ENCODE data around the gene SH3PXD2A.
A peak's percentile ranks its signal among the peaks of the same experiment; 100 is the strongest.

Gene SH3PXD2A

DNA sequence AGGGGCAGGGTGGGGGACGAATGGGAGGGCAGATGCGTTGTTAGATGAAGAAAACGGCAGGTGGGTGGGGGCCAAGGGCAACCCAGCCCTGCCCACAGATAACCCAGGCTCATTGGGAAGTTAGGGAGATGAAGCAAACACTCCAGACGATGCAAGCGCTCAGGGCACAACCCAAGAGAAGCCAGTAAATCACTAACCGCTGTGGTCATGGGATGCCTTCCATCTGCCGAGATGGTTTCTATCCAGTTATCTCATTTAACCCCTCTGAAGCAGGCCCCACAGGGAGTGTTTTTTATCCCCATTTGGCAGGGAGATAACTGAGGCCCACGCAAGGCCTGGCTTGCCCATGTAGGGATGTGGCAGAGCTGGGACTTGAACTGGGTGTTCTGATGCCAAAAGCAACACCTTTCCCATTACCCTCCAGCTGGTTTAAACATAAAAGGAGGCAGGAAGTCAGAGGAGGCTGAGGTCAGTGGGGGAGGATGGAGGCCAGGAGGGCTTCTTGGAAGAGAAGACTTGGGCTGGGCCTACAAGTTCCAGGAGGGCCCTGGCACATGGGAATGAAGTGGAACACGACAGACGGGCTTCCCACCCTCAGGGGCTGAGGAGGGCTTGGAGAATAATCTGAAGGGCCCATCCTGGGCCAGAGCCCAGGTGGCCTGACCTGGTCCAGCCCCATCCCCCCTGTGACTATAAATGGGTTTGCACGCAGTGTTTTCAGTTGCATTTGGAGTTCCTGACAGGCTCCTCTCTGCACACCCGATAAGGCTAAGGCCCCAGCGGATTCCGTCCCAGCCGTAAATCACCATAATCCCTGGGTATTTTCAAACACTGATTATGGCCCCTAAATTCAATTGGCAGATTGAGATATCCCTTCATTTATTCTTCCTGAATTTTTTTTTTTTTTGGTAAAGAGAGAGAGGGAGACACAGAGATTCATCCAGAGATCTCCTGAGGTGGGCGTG lies 281.0 kb downstream of the SH3PXD2A start:
- no peak for DNase-seq

DNA sequence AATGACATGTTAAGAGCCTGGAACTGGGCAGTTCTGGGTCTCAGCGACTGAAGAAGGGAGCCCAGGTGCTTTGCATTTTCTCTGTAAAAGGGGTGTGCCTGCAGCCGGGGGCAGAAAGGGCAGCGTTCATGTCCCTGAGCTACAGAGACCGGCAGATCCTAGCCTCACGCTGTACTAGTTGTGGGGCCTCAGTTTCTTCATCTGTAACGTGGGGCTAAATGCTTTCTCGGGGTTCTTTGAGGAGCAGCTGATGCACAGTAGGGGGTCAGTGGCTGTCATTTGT lies 282.2 kb downstream of the SH3PXD2A start:
- no peak for DNase-seq

DNA sequence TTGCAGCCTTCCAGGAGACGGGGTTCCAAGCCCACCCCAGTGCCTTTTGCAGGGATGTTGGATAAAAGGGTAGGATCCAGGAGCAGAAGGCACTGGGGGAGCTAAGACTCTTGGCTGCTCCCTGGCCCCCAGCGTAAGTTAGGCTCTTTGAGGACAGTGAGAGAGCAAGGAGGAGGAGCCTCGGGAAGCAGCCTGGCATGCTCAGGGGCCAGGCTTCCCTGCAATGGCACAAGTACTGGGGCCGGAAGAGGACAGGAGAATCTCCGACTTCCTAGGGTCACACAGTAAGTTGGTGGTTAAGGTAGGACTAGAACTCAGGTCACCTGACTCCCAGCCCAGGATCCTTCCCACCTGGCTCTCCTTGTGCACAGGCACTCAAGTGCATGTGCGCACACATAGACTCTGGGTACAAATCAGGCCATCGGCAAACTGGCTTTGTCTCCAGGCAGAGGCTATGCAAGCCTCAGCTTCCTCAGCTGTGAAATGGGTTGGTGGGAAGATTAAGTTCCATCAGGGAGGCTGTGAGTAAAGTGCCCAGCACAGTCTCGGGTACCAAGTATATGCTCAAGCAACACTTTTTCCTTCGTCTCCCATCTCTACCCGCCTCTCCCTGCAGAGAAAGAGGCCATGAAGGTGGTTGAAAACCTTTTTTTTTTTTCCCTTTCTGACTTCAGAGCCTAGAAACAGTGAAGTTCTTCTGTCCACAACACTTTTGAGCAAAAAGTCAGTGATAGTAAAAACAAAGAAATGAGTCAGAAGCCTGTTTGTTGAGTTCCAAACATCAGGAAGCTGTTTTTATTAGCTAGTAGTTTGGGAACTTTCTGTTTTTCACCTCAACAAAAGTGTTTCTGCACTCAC lies 282.8 kb downstream of the SH3PXD2A start:
- DNase-seq: no peak

DNA sequence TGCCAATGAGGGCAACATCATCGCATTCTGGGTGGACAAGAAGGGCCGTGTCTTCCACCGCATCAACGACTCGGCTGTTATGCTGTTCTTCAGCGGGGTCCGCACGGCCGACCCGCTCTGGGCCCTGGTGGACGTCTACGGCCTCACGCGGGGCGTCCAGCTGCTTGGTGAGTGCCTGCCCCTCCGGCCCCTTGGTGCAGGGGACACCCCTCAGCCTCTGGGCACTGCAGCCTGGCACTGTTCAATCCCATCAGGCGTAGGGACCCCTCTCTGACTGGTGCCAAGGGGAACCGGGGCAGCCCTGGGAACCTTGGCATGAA lies 283.8 kb downstream of the SH3PXD2A start:
- no peak for DNase-seq

DNA sequence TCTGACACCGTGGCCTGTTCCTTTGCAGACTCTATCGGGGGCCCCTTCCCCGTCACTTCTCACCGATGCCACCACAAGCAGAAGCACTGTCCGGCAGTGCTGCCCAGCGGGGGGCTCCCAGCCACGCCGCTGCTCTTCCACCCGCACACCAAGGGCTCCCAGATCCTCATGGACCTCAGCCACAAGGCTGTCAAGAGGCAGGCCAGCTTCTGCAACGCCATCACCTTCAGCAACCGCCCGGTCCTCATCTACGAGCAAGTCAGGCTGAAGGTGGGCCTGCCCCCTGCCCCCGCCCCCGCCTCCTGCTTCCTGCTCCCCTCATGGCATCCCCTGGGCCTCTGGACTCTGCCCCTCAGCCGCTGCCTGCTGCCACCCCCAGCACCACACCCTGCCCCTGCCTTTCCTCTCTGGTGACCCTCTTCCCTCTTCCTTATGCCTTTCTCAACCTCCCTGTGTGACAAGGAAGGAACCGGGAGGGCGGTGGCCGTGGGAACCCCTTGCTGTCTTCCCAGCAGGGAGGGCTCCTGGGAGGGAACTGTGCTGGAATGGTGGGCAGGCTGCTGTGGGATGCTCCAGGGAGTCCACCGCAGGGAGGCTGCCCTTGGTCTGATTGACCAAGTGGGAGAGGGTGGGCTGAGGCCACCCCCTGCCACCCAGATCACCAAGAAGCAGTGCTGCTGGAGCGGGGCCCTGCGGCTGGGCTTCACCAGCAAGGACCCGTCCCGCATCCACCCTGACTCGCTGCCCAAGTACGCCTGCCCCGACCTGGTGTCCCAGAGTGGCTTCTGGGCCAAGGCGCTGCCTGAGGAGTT lies 284.3 kb downstream of the SH3PXD2A start:
- DNase-seq: no peak

DNA sequence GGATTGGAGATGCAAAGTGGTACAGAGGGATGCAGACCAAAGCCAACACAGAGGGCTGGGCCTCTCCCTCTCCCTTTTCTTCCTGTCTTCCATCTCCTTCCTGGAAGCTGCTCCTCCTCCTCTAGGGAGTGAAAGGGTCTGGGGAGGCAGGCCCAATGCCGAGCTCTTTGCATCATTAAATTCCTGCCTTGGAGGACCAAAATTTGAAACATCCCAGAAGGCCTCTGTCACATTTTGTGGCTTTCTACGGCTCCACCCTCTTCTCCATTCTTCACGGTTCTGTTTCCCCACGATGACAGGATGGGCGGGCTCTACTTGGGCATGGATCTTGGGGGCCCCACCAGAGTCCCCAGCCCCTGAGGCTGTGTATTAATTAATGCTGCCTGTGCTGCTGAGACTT lies 285.5 kb downstream of the SH3PXD2A start:
- no peak for DNase-seq

DNA sequence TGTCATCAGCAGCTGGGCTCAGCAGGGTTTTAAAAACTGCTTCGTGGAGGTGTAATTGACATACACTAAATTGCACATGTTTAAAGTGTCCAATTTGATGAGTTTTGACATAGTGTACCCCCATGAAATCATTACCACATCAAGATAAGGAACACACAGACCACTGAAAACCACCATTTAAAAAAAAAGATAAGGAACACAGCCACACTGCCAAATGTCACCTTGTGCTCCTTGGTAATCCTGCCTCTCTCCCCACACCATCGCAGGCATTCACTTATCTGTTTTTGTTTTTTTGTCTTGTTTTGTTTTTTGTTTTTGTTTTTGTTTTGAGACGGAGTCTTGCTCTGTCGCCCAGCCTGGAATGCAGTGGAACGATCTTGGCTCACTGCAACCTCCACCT lies 286.9 kb downstream of the SH3PXD2A start:
- no peak for DNase-seq

DNA sequence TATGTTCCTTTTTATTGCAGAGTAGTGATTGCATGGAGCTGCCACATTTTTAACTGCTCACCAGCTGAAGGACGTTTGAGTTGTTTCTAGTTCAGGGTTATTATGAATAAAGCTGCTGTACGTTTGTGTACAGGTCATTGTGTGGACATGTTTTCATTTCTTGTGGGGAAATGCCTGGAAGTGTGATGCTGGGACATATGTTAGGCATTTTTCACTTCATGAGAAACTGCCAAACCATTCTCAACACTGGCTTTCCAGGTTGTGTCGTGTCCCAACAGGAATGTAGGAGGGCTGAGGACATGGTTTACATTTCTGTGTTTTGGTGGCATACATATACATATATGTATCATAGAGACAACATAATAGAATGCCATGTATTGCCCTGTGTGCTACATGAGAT lies 288.8 kb downstream of the SH3PXD2A start:
- no peak for DNase-seq

DNA sequence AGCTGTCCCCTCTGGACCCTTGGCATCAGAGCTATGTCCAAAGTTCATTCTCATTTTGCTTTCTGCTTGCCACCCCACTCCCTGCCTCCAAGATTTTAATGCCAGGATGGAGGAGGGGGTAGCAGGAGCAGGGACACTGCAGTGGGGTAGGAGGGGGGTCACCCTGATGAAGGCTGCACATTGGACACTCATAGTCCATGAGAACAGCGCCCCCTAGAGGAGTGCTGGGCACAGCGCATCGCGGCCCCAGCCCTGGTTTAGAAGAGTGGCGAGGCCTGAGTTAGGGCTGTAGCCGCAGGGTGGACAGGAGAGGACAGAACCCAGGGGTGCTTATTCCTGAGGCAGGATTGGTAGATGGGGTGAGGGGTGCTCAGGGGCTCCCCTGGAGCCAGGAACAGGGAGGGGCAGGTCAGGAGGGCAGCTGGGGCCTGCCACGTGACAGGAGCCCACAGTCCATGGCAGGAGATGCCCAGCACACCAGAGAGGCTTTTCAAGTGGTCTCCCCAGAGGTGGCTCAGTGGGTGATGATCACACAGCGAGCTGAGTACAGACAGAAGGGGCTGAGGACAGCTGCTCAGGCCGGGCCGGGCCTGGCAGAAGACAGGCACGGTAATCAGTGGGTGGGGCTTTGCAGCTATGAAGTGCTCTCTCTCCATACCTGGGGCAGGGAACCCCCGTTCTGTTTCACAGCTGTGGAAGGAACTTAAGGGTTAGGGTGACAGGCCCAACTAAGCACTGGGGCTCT lies 290.4 kb downstream of the SH3PXD2A start:
- peak; percentile 69 to 75 for DNase-seq

DNA sequence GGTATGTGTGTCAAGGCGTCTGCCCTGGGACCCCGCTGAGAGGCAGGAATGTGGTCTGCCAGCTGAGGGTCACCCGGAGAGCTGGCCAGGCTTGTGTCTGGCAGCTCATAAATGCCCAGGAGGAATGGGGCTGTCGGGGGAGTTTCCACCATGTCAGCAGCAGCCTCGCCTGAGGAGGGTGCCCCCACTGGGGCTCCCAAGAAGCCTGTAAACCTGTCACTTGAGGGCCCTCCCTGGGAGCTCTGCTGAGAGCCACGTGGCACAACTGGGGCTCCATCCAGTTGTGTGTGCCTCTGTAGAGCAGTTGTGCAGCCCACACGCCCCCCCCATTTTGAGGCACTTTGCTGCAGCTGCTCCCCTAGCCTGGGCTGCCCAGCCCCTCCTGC lies 291.3 kb downstream of the SH3PXD2A start:
- DNase-seq: no peak

DNA sequence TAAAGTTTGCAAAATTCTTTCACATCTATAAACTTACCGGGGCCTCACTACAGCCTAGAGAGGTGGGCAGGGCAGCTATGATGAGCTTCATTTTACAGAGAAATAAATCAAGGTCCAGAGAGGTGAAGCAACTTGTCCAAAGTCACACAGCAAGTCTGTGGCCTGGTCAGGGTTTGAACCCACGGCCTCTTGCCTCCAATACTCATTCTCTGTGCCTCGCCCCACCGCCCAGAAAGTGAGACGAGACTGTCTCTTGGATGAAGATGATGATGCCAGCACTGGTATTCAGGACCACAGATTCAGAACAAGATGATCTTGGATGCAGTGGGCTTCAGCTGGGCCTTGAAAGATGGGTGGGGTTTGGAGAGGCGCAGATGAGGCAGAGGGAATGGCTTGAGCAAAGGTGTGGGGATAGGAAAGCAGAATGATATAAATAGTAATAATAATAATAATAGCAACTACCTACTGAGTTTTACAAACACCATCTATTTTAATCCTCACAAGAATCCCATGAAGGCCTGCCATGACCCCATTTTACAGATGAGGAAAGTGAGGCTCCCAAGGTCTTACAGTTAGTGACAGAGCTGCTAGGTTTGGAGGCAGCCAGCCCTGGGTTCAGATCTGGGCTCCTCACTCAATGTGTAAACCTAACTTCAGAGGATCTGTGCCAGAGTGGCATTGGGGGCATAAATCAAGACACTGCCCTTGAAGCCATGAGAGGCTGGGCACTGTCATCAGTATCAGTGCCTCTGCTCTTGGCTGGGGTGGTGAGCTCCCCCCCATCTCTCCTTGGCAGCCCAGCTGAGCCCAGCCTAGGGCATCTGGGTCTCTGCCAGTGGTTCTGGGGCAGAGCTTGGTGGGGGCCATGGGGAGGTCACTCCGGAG lies 291.9 kb downstream of the SH3PXD2A start:
- no peak for DNase-seq

DNA sequence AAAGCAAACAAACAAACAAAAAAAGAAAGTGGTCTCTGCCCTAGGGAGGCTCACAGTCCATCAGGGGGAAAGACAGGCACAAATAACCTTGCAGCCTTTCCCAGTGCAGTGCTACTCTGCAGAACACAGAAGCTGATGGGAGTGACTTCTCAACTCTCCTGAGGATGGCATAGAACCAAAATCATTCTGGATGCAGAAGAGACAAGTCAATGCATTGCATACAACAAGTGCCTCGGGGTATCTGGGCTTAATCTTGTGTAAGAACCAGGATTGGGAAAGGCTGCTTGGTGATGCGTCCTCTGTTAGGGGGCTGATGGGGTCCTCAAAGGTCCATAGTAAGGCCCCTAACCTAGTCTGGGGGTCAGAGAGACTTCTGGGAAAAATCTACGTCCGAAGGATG lies 293.0 kb downstream of the SH3PXD2A start:
- DNase-seq: no peak

DNA sequence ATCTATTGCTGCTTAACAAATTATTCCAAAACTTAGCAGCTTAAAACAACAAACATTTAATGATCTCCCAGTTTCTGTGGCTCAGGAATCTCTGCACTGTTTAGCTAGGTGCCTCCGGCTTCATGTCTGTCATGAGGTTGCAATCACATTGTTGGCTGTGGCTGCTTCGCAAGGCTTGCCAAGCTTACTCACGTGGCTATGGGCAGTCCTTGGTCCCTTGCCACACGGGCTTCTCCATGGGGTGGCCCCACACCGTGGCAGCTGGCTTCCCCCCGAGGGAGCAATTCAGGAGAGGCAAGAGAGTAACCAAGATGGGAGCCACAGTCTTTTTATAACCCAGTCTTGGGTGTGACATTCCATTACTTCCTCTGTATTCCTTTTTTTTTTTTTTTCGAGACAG lies 294.5 kb downstream of the SH3PXD2A start:
- DNase-seq: no peak

DNA sequence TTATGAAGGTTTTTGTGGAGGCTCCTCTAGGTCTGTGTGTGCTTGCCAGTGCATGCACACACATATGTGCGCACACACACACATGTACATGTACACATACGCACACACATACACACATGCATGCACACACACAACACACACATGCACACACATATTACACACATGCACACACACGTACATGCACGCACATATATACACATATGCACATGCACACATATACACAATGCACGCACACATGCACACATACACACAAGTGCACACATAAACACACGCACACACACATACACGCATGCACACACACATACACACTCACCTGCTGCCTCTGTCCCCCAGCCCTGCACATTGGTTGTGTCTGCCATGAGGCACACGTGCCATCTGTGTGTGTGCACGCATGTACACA lies 295.6 kb downstream of the SH3PXD2A start:
- DNase-seq: no peak

DNA sequence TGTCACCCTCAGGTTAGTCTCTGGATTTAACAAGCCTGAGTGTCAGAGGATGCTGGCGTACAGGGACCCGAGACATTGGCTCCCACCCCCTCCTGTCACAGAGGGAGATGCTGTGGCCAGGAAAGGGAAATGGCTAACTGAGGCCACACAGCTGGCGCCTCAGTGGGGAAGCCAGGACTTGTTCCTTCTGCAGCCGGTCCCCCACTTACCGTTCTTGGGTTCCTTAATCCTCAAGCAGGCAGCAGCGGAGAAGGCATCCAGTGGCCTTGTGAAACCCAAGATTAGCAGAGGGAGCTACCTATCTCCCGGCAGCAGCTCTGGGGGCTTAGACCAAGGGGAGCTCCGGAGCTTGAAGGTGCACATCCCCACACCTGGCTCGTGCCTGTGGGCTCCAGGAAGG lies 296.5 kb downstream of the SH3PXD2A start:
- no peak for DNase-seq

DNA sequence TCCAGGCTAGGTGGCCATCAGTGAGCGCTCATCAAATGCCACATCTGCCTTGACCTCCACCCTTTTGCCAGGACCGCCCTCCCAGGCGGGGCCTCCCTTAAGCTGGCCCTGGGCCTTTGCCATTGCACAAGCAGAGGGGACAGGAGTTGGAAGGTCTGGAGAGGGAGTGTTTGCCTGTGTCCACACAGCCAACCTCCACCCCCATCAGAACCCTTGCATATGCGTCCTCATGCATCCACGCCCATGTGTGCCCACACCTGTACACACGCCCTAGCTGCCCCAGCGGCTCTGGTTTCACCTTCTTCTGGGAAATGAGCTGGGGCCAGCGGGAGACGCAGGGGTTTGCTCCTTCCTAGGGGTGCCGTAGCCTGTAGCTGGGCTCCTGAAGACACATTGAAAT lies 297.9 kb downstream of the SH3PXD2A start:
- DNase-seq: no peak

DNA sequence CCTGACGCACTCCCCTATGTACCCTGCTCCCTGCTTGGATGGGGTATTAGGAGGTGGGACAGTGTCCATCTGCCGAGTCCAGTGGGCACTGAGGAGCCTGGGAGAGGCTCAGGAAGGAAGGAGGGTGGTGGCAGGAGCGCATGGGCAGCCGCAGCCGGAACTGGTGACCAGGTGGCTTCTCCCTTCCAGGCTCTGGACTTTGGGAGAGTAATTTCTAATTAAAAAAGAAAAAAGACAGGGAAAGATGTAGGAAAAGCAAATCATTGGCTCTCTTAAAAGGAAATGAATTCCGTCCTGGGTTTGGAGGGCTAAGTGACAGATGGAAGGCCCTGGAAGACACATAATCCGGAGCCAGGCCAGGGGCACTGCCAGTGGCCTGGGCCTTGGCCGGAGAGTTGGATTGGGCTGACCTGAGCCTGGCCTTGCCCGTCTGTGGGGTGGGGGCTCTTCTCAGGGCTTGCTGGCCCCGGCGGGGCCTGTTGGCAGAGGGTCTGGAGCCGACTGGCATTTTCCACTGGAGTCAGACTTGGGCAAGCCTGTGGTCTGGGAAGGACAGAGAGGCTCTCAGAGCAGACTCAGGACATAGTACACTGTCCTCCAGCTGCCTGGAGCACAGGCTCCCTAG lies 298.9 kb downstream of the SH3PXD2A start:
- no peak for DNase-seq

DNA sequence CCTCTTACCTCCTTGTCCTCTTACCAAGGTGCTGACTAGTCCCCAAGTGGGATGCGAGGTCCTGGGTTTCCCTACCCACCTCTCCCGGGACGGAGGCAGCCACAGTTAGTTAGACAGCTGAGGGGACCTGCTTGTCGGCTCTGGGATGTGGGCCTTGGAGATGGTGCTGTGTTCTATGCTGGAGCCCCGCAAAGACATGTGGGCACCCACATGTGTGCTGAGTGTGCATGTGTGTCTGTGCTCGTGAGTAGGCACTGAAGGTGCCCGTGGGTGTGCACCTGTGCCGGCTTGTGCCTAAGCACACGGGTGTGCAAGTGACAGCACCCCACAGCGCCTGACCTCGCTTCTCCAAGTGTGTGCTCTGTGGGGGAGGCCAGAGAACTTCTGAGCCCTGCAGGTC lies 299.7 kb downstream of the SH3PXD2A start:
- DNase-seq: no peak

DNA sequence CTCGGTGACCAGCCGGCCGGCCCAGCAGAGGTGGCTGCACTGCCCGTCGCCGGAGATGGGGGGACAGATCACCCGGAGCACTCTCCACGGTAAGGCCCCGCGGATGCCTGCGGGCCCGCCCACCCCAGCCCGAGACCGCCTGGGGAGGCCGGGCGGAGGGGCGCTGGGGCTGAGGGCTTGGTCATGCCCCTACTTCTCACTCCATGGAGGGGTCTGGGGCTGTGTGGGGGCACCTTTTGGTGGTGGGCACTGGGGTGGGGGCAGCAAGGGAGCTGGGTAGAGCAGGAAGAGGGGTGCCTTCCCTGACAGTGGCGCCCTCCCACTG lies 300.1 kb downstream of the SH3PXD2A start:
- no peak for DNase-seq

DNA sequence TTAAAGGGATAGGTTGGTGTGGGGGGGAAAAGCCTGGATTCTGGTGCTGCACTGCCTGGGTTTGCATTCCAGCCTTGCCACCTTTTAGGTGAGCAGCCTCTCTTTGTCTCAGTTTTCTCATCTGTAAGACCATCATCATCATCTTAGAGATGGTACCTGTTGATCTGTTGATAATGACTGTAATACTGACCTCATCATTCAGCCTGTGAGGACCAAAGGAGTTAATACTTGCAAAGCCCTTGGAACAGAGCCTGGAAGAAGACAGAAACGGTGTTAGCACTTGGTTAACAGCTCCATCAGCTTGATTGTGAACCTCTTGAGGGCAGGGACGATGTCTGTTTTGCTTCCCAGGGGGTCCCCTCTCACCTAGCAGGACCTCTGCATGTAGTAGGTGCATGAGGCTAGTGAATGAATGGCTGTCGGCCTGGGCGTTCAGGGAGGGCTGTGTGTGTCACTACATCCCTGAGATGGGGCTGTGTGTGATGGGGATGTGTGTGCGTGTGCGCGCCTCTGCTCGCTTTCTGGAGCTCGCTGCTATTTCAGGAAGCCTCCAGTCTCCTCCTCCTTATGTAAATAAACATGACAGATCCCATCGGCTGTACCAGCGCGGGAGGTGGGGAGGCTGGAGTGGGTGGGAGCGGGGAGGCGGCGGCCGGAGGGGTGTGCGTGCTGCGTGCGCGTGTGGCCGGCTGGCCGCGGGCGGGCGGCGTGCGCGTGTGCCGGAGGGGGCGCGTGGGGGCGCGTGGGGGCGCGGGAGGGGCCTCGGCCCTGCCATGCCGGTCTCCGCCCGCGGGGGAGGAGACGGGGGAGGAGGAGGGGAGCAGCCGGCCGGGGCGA lies 300.7 kb downstream of the SH3PXD2A start:
- peak; percentile 20 to 44 for DNase-seq
